ENCODE measurements around the gene ASIC4. TPM values are rescaled to one million over a fixed set of nuclear protein-coding genes. Genes with fewer than 3 reads are reported as not detected.

Gene ASIC4
- total and polyA plus RNA-seq, 9 of the 15 experiments (the other 6 are each of a cell fraction or from before 2014, with no cell fraction given) = 0.07 to 19.2 (median 4.8) TPM

DNA sequence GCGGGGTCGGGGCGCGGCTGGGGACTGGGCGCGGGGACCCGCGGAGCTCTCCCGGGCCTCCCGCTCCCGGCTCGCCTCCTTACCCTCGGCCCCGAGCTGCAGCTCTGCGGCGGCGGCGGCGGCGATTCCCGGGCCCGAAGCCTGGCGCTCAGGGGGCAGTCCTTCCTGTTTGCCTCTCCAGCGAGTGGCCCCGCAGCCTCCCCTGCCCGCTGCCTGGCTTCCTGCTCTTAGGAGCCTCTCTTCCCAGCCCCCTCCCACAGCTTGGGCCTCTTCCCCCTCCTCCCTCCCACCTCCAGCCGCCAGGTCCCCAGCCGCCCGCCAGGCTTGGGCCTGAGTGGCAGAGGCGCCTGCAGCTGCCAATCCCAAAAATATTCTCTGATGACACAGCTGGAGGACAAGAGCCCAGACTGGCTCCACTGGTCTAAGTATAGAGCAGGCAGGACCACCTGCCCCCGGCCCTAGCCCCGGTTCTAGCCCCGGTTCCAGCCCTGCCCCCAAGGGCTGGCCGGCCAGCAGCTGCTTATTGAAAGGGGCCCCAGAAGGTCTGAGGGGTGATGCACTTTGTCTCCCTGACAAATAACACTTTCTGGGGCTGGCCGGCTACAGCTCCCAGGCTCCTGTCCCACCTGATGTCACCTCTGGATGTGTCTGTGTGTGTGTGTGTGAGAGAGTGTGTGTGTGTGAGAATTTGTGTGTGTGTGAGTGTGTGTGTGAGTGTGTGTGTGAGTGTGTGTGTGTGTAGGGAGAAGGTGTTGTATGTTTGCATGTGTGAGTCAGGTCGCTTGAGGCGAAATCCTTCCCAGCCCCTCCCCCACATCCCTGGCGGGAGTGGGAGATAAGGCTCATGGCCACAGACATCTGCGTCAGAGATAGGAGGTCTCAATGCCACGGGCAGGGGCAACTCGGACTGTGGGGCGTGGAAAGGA, 57.3 kb downstream of the ASIC4 start, which contains the start of gene OBSL1 (continued):
- no peak for TF ChIP-seq KLF13 (tag; IDR thresholded peaks at IDR 0.05; ENCODE audit: borderline replicate concordance, low read depth)
- peak; percentile 37; the same call in 1 of the 2 replicates for TF ChIP-seq ZNF263 (CRISPR knock-in tag; IDR thresholded peaks at IDR 0.05; ENCODE audit: borderline replicate concordance)
- TF ChIP-seq MYC (IDR thresholded peaks at IDR 0.05; ENCODE audit: low read depth, low read length) = peak; percentile 74
- no peak for TF ChIP-seq MYC (CRISPR knock-in tag; IDR thresholded peaks at IDR 0.05; ENCODE audit: borderline replicate concordance, low read depth)
- TF ChIP-seq ZNF696 (CRISPR knock-in tag; conservative IDR thresholded peaks at IDR 0.05) = no peak
- TF ChIP-seq ATF7 (IDR thresholded peaks at IDR 0.05) = peak; percentile 55
- peak; percentile 39; the same call in 1 of the 2 replicates for TF ChIP-seq ESRRA (IDR thresholded peaks at IDR 0.05; ENCODE audit: borderline replicate concordance, low read depth)
- TF ChIP-seq BRF2 (IDR thresholded peaks at IDR 0.05; ENCODE audit: borderline replicate concordance, insufficient read depth, insufficient read length) = no peak
- peak; percentile 68 for TF ChIP-seq HMGN3 (IDR thresholded peaks at IDR 0.05; ENCODE audit: borderline replicate concordance, extremely low read depth, insufficient read length, low read depth, low read length)
- peak; percentile 71; the same call in 1 of the 2 replicates for TF ChIP-seq PML (IDR thresholded peaks at IDR 0.05; ENCODE audit: low read length)
- TF ChIP-seq TEAD4 (IDR thresholded peaks at IDR 0.05; ENCODE audit: low read length) = peak; percentile 79
- TF ChIP-seq TEAD4 (CRISPR knock-in tag; IDR thresholded peaks at IDR 0.05; ENCODE audit: borderline replicate concordance) = no peak
- TF ChIP-seq, protein P1, sequence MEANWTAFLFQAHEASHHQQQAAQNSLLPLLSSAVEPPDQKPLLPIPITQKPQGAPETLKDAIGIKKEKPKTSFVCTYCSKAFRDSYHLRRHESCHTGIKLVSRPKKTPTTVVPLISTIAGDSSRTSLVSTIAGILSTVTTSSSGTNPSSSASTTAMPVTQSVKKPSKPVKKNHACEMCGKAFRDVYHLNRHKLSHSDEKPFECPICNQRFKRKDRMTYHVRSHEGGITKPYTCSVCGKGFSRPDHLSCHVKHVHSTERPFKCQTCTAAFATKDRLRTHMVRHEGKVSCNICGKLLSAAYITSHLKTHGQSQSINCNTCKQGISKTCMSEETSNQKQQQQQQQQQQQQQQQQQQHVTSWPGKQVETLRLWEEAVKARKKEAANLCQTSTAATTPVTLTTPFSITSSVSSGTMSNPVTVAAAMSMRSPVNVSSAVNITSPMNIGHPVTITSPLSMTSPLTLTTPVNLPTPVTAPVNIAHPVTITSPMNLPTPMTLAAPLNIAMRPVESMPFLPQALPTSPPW (CRISPR knock-in tag; IDR thresholded peaks at IDR 0.05) = peak; percentile 71
- TF ChIP-seq MCM7 (IDR thresholded peaks at IDR 0.05) = peak in 1 of 2 experiments; percentile 41; a peak in 1 of 4 replicates
- TF ChIP-seq ZBTB7A (IDR thresholded peaks at IDR 0.05; ENCODE audit: borderline replicate concordance, control insufficient read depth, low read depth, low read length) = peak; percentile 55; the same call in 1 of the 2 replicates
- TF ChIP-seq, protein P2, sequence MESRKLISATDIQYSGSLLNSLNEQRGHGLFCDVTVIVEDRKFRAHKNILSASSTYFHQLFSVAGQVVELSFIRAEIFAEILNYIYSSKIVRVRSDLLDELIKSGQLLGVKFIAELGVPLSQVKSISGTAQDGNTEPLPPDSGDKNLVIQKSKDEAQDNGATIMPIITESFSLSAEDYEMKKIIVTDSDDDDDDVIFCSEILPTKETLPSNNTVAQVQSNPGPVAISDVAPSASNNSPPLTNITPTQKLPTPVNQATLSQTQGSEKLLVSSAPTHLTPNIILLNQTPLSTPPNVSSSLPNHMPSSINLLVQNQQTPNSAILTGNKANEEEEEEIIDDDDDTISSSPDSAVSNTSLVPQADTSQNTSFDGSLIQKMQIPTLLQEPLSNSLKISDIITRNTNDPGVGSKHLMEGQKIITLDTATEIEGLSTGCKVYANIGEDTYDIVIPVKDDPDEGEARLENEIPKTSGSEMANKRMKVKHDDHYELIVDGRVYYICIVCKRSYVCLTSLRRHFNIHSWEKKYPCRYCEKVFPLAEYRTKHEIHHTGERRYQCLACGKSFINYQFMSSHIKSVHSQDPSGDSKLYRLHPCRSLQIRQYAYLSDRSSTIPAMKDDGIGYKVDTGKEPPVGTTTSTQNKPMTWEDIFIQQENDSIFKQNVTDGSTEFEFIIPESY (CRISPR knock-in tag; IDR thresholded peaks at IDR 0.05) = no peak
- TF ChIP-seq, protein P3, sequence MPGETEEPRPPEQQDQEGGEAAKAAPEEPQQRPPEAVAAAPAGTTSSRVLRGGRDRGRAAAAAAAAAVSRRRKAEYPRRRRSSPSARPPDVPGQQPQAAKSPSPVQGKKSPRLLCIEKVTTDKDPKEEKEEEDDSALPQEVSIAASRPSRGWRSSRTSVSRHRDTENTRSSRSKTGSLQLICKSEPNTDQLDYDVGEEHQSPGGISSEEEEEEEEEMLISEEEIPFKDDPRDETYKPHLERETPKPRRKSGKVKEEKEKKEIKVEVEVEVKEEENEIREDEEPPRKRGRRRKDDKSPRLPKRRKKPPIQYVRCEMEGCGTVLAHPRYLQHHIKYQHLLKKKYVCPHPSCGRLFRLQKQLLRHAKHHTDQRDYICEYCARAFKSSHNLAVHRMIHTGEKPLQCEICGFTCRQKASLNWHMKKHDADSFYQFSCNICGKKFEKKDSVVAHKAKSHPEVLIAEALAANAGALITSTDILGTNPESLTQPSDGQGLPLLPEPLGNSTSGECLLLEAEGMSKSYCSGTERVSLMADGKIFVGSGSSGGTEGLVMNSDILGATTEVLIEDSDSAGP (CRISPR knock-in tag; IDR thresholded peaks at IDR 0.05) = no peak
- TF ChIP-seq MNT (conservative IDR thresholded peaks at IDR 0.05) = peak; percentile 30 to 76; a peak in 2 of 4 replicates

Measured in K562 (cell line).